Measurements from ENCODE around the gene PDHX.

Gene PDHX

DNA sequence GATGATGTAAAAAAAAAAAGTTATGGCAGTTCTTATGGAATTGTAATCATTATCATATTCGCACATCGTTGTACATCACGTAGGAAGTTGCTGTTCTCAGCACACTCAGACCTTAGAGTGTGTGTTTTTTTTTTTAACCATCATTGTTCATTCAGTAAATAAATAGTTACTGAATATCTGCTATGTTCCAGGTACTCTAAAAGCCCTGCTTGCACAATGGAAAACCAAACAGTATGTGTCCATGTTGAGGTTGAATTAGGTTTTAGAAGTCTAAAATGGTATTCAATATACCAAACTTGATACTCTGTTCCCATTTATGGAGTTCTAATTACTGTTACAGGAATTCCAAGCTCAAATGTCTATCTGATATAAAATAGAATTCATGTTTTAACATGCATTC is 41.2 kb downstream of the PDHX start:
- Mint-ChIP-seq H3K4me3 (no peak overlapping the region), H3K4me1 (ENCODE audit: low read depth) (peaks cover 10% of the 10 kb centered on the region), H3K27me3 (no peaks in the 10 kb centered on the region), H3K27ac (no peak overlapping the region), H3K9me3 (no peaks in the 10 kb centered on the region), H3K36me3 (ENCODE audit: low read depth) (peaks cover 44% of the 10 kb centered on the region)
- no peak for DNase-seq

- DNase-seq = no peak
- Mint-ChIP-seq H3K9me3 (no peaks in the 10 kb centered on the region), H3K36me3 (ENCODE audit: low read depth) (peaks cover 45% of the 10 kb centered on the region), H3K4me1 (ENCODE audit: low read depth) (no peaks in the 10 kb centered on the region), H3K4me3 (no peak overlapping the region), H3K27me3 (no peaks in the 10 kb centered on the region), H3K27ac (no peak overlapping the region)
Observed at GRCh38 chr11:34959770-34960169, 43.4 kb downstream of the PDHX start.

- no peak for DNase-seq
- H3K27me3 Mint-ChIP-seq = no peaks in the 10 kb centered on the region
- H3K36me3 Mint-ChIP-seq (ENCODE audit: low read depth) = peaks cover 49% of the 10 kb centered on the region
- no peaks in the 10 kb centered on the region for H3K9me3 Mint-ChIP-seq
- no peak overlapping the region for H3K27ac Mint-ChIP-seq
- no peak overlapping the region for H3K4me3 Mint-ChIP-seq
- no peaks in the 10 kb centered on the region for H3K4me1 Mint-ChIP-seq (ENCODE audit: low read depth)
Observed at GRCh38 chr11:34960277-34960676, 43.9 kb downstream of the PDHX start.

DNA sequence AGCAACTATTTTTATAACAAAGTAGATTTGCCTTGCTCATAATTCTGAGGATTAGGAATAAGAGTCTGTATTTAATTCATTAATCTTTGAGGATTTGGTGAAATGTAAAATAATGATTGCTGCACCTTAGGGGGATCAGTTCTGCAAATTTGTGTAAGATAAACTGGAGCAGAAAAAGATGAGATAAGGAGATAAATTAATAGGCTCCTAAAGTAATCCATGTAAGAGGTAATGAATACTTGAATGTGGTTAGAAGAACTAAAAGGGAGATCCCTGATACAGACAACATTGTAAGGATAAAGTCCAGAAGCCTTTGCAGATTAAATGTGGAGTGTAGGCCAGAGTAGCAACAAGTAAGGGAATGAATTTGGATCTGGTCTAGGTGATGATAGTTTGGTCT is 45.6 kb downstream of the PDHX start:
- Mint-ChIP-seq H3K4me1 (ENCODE audit: low read depth) (no peaks in the 10 kb centered on the region), H3K4me3 (no peak overlapping the region), H3K27me3 (no peaks in the 10 kb centered on the region), H3K36me3 (ENCODE audit: low read depth) (peaks cover 61% of the 10 kb centered on the region), H3K9me3 (no peaks in the 10 kb centered on the region), H3K27ac (no peak overlapping the region)
- no peak for DNase-seq

- H3K4me3 Mint-ChIP-seq = no peak overlapping the region
- no peaks in the 10 kb centered on the region for H3K9me3 Mint-ChIP-seq
- H3K27ac Mint-ChIP-seq = no peak overlapping the region
- H3K36me3 Mint-ChIP-seq (ENCODE audit: low read depth) = peaks cover 63% of the 10 kb centered on the region
- H3K4me1 Mint-ChIP-seq (ENCODE audit: low read depth) = no peaks in the 10 kb centered on the region
- DNase-seq = no peak
- no peaks in the 10 kb centered on the region for H3K27me3 Mint-ChIP-seq
Observed at GRCh38 chr11:34963351-34963750, 46.9 kb downstream of the PDHX start.

GRCh38 chr11:34964610-34965331 is 48.4 kb downstream of the PDHX start:
- Mint-ChIP-seq H3K4me1 (ENCODE audit: low read depth) (no peaks in the 10 kb centered on the region), H3K9me3 (no peaks in the 10 kb centered on the region), H3K4me3 (no peak overlapping the region), H3K27me3 (no peaks in the 10 kb centered on the region), H3K27ac (no peak overlapping the region), H3K36me3 (ENCODE audit: low read depth) (peaks cover 64% of the 10 kb centered on the region)
- no peak for DNase-seq

- H3K4me1 Mint-ChIP-seq (ENCODE audit: low read depth) = peaks cover 4% of the 10 kb centered on the region
- DNase-seq = no peak
- H3K9me3 Mint-ChIP-seq = no peaks in the 10 kb centered on the region
- H3K27ac Mint-ChIP-seq = no peak overlapping the region
- no peak overlapping the region for H3K4me3 Mint-ChIP-seq
- peaks cover 74% of the 10 kb centered on the region for H3K36me3 Mint-ChIP-seq (ENCODE audit: low read depth)
- H3K27me3 Mint-ChIP-seq = no peaks in the 10 kb centered on the region
Observed at GRCh38 chr11:34968862-34969261, 52.4 kb downstream of the PDHX start.

DNA sequence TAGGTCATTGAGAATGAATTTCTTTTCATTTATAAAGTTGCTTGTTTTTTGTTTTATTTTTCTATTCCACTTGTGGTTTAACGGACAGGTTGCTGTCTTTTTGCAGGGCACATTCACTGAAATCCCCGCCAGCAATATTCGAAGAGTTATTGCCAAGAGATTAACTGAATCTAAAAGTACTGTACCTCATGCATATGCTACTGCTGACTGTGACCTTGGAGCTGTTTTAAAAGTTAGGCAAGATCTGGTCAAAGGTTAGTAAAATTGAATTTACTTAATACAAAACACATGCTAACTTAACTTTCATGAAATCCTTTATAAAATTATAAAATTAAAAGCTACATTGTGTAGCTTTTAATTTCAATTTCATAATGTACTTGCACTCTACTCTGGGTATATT is 53.6 kb downstream of the PDHX start:
- no peak overlapping the region for H3K27ac Mint-ChIP-seq
- no peaks in the 10 kb centered on the region for H3K9me3 Mint-ChIP-seq
- H3K4me3 Mint-ChIP-seq = no peak overlapping the region
- H3K27me3 Mint-ChIP-seq = no peaks in the 10 kb centered on the region
- peaks cover 76% of the 10 kb centered on the region for H3K36me3 Mint-ChIP-seq (ENCODE audit: low read depth)
- no peak for DNase-seq
- H3K4me1 Mint-ChIP-seq (ENCODE audit: low read depth) = peaks cover 4% of the 10 kb centered on the region

GRCh38 chr11:34970480-34970879 is 54.1 kb downstream of the PDHX start:
- Mint-ChIP-seq H3K9me3 (no peaks in the 10 kb centered on the region), H3K4me3 (no peak overlapping the region), H3K27me3 (no peaks in the 10 kb centered on the region), H3K4me1 (ENCODE audit: low read depth) (peaks cover 6% of the 10 kb centered on the region), H3K36me3 (ENCODE audit: low read depth) (peaks cover 76% of the 10 kb centered on the region), H3K27ac (no peak overlapping the region)
- no peak for DNase-seq

DNA sequence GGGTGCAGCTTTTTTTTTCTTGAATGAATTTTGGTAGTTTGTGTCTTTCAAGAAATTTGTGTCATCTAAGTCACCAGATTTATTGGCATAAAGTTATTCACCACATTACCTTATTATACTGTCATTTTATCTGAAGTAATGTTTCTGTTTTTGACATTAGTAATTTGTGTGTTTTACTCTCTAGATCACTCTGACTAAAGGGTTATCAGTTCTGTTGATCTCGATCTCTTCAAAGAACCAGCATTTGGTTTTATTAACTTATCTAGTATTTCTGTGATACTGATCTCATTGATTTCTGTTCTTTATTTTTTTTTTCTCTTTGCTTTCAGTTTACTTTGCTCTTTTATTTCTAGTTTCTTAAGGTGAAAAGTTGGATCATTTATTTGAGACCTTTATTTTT is 55.5 kb downstream of the PDHX start:
- H3K9me3 Mint-ChIP-seq = no peaks in the 10 kb centered on the region
- peaks cover 77% of the 10 kb centered on the region for H3K36me3 Mint-ChIP-seq (ENCODE audit: low read depth)
- DNase-seq = no peak
- H3K4me3 Mint-ChIP-seq = no peak overlapping the region
- no peaks in the 10 kb centered on the region for H3K27me3 Mint-ChIP-seq
- H3K4me1 Mint-ChIP-seq (ENCODE audit: low read depth) = peaks cover 8% of the 10 kb centered on the region
- H3K27ac Mint-ChIP-seq = no peak overlapping the region

DNA sequence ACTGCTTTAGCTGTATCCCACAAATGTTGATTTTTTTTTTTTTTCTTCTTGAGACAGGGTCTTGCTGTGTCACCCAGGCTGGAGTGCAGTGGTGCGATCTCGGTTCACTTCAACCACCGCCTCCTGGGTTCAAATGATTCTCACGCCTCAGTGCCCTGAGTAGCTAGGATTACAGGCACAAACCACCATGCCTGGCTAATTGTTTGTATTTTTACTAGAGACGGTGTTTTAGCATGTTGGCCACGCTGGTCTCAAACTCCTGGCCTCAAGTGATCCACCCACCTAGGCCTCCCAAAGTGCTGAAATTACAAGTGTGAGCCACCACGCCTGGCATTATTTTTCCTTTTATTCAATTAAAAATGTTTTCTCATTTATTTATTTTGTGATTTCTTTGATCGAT is 55.9 kb downstream of the PDHX start:
- no peaks in the 10 kb centered on the region for H3K27me3 Mint-ChIP-seq
- peaks cover 12% of the 10 kb centered on the region for H3K4me1 Mint-ChIP-seq (ENCODE audit: low read depth)
- H3K27ac Mint-ChIP-seq = no peak overlapping the region
- H3K9me3 Mint-ChIP-seq = no peaks in the 10 kb centered on the region
- H3K4me3 Mint-ChIP-seq = no peak overlapping the region
- DNase-seq = no peak
- peaks cover 78% of the 10 kb centered on the region for H3K36me3 Mint-ChIP-seq (ENCODE audit: low read depth)

GRCh38 chr11:34972892-34973291 is 56.5 kb downstream of the PDHX start:
- Mint-ChIP-seq H3K27ac (no peak overlapping the region), H3K4me3 (no peak overlapping the region), H3K27me3 (no peaks in the 10 kb centered on the region), H3K4me1 (ENCODE audit: low read depth) (peaks cover 16% of the 10 kb centered on the region), H3K36me3 (ENCODE audit: low read depth) (peaks cover 79% of the 10 kb centered on the region), H3K9me3 (no peaks in the 10 kb centered on the region)
- DNase-seq = no peak

DNA sequence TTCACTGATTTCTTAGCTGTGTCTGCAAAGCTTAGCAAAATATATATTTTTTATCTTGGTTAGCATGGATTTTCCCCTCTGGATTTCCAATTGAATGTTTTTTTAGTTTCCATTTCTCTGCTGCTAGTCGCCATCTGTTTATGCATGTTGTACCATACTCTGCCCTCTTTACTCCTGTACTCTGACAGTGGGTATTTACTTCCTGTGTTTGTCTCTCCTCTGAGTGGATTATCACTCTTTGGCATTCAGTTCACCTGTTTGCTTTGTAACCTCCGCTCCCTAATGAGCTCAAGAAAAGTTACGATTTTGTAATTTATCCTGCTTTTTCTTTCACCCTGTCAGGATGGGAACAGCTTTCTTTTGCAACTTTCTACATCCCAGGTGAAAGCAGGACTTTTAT is 59.1 kb downstream of the PDHX start:
- DNase-seq = no peak
- Mint-ChIP-seq H3K36me3 (ENCODE audit: low read depth) (peaks cover 72% of the 10 kb centered on the region), H3K27me3 (no peaks in the 10 kb centered on the region), H3K4me1 (ENCODE audit: low read depth) (peaks cover 15% of the 10 kb centered on the region), H3K9me3 (no peaks in the 10 kb centered on the region), H3K27ac (no peak overlapping the region), H3K4me3 (no peak overlapping the region)

GRCh38 chr11:34976496-34977088 is 60.2 kb downstream of the PDHX start:
- Mint-ChIP-seq H3K27ac (no peak overlapping the region), H3K27me3 (no peaks in the 10 kb centered on the region), H3K4me3 (no peak overlapping the region), H3K36me3 (ENCODE audit: low read depth) (peaks cover 71% of the 10 kb centered on the region), H3K4me1 (ENCODE audit: low read depth) (peaks cover 19% of the 10 kb centered on the region), H3K9me3 (no peaks in the 10 kb centered on the region)
- DNase-seq = no peak

DNA sequence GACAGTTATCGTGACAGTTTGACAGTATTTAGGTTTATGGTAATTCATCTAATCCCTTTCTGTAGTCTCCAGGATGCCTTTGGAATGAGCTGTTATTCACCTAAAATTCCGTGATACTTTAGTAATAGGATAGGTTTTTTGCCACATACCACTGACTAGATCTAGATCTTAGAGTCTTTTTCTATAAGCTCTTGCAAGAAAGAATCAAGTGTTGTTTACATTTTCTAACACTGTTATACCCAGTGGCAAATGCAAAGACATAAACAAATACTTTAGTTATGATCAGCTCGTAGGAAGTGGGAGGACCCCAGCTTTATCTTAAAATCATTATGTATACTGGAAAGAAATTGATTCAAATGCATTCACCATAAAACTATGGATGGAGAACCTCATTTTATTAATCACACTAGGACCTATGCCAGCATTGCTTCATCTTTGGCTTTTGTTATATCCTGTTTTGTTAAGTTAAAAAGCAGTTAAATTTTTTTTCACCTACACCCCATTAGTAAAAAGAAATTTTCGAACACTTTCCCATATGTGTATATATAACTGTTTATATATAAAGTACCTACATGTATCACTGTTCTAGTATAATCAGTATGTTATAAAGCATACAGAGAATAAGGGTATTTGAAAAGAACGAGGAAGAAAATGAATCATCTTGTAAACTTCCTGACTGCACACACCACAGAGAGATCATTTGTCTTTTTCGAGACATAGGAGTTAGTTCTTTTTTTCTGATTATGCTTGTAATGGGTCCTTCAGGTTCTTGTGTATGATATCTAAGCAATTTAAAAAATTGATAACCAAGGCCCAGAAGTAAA is 60.9 kb downstream of the PDHX start:
- Mint-ChIP-seq H3K9me3 (no peaks in the 10 kb centered on the region), H3K36me3 (ENCODE audit: low read depth) (peaks cover 73% of the 10 kb centered on the region), H3K4me1 (ENCODE audit: low read depth) (peaks cover 21% of the 10 kb centered on the region), H3K27ac (no peak overlapping the region), H3K27me3 (no peaks in the 10 kb centered on the region), H3K4me3 (no peak overlapping the region)
- no peak for DNase-seq
